Stimulated activated naive CD4-positive, alpha-beta T cell (primary cell): ENCODE measurements around the gene BPI.
"Not testable (repeated sequence)": the region's sequence is repeated elsewhere in the genome, so short reads cannot be mapped to it uniquely, and the experiment has no call there.

Experiments
- DNase-seq, 6 experiments: peaks; one replicate each; lab custom pipeline; 2025; lab: John Stamatoyannopoulos, UW

The BPI gene

DNA sequence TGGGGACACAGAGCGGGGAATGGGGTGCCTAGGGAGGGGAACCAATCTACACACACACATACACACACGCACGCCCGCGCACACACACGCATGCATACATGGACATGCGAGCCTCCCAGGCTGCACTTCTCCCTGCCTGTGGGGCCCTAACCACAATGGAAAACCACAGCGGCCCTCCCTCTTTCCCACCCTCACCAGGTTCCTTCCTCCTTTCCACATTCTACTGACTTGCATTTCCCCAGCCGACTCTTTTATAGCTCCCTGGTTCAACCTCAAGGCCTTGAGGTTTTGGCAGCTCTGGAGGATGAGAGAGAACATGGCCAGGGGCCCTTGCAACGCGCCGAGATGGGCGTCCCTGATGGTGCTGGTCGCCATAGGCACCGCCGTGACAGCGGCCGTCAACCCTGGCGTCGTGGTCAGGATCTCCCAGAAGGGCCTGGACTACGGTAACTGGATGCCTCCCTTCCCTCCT is at the start of gene BPI:
BPI (plus strand) TSS at position 249 of the 472 bp plus-strand sequence; CDS start at position 317, 68 bp downstream.
- DNase-seq = no peak

DNA sequence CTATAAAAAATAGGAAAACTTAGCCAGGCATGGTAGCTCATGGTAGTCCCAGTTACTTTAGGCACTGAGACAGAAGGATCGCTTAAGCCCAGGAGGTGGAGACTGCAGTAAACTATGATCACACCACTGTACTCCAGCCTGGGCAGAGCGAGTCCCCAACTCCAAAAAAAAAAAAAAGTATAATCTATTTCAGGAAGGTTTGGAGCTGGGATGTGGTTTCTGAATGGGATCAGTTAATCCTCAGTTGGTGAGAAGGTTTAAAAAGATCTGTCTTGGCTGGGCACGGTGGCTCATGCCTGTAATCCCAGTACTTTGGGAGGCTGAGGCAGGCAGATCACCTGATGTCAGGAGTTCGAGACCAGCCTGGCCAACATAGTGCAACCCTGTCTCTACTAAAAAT is 49.3 kb upstream of the BPI start:
- DNase-seq = not testable (repeated sequence)

- DNase-seq = no peak
Measured at GRCh38 chr20:38255393-38255792, 48.6 kb upstream of the BPI start.

- no peak for DNase-seq
Measured at GRCh38 chr20:38256021-38256420, 47.9 kb upstream of the BPI start.

GRCh38 chr20:38256966-38257365 is 47.0 kb upstream of the BPI start:
- DNase-seq = no peak

DNA sequence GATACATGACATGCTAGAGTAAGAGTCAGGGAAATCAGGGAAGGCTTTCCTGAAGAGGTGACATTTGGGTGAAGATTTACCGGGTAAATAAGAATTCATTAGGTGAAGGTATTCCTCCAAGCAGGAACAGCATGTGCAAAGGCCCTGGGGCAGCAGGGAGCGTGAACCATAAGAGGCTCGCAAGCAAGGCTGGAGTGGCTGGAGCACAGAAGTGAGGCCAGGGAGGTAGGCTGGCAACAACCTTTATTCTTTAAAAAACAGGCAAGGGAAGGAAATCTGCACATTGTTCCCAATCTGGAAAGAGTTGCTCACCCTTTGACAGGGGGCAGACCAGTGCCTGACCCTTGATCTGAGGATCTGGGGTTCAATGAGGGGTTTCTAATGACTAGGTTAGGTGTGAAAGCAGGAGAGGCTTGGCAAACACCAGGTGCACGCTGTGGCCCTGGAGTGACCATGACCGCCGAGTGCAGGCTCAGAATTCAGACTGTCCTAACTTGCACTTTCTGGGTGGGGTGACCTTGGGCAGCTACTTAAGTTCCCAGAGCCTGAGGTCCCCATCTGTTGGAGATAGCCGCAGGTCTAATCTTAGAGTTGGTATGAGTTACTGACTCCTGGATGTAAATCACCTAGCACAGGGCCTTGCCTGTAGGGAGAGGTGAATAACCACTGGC is 45.3 kb upstream of the BPI start:
- no peak for DNase-seq

- DNase-seq = no peak
Measured at GRCh38 chr20:38260025-38260377, 44.0 kb upstream of the BPI start.

DNA sequence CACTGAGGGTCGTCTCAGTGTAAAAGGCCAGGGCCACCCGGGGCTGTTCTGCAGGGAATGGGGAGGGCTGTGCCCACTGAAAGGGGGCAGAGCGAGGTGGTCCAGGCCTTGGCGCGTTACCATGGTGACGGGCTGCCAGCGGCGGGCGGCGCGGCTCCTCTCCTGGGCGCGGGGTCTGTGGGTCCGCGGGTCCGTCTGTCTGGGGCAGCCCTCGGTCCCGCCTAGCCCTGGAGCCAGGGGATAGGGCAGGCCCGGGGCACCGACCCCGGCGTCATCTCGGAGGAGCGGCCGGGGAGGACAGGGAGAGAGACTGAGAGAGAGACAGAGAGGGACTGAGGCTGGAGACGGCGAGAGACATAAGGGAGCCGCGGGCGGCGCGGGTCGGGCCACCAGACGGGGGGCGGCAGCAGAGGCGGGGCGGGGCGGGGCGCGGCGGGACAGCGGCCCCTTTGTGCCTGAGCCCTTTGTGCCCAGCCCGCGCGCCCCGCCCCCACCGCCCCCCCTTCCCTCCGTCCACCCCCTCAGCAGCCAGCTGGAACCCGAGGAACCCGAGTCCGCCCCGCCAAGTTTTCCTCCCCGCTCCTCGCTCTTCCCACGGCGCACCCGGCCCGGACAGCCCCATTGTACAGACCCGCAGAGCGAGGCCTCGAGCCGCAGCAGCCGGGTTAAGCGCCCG is 43.4 kb upstream of the BPI start, which contains the start of gene KIAA1755:
KIAA1755 (minus strand) TSS at position 358 of the 676 bp plus-strand sequence; CDS start at position 123, 235 bp downstream.
- no peak for DNase-seq

DNA sequence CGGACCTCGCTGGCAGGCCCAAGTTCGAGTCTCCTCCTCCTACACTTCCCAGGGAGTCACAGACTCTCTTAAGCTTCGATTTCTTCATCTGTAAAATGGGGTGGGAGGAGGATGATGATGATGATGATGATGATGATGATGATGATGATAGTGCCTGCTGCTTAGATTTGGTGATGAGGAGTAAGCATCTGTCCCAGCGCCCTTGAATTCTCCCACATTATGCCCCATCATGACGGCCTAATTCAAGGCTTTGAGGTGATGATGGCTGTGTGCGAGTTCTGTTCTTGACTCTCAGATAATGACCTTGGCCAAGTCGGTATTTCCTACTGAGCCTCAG is 42.9 kb upstream of the BPI start:
- no peak for DNase-seq

- no peak for DNase-seq
Measured at GRCh38 chr20:38262931-38263330, 41.0 kb upstream of the BPI start.

- DNase-seq = no peak
Measured at GRCh38 chr20:38266426-38266825, 37.5 kb upstream of the BPI start.

DNA sequence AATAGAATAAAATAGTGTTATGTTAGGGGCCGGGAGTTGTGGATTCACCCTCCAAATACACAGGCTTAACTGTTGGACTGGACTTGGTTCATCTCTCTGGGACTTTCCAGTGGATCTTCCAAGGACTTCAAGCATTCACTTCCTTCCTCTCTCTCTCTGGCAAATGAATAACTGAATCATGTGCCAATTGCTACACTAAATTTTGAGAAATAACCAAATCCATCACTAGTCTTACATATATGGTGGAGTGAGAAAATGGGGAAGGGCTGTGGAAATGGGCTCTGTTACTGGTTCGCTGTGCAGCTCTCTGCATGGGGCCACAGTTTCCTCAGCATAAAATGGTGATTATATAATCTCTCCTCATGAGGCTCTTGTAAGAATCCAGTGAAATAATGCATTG is 36.7 kb upstream of the BPI start:
- DNase-seq = no peak

- DNase-seq = no peak
Measured at GRCh38 chr20:38267901-38268514, 35.9 kb upstream of the BPI start.

DNA sequence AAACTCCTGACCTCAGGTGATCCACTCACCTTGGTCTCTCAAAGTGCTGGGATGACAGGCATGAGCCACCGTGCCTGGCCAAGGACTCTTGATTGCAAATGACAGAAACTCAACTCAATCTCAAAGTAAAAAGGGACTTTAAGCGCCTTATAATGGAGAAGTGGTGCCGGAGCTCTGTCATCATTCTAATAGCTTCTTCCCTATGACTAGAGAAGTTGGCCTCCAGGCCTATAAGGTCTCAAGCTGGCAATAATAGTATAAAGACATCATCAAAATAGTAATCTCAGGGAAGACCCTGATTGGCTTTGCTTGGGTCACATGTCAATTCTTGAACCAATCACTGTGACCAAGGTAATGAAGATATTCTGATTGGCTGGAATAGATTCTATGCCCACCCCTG is 34.9 kb upstream of the BPI start:
- no peak for DNase-seq

- DNase-seq = no peak
Measured at GRCh38 chr20:38269715-38270114, 34.2 kb upstream of the BPI start.

GRCh38 chr20:38270869-38271605 is 32.9 kb upstream of the BPI start:
- DNase-seq = no peak

- DNase-seq = no peak
Measured at GRCh38 chr20:38271608-38272120, 32.3 kb upstream of the BPI start.

DNA sequence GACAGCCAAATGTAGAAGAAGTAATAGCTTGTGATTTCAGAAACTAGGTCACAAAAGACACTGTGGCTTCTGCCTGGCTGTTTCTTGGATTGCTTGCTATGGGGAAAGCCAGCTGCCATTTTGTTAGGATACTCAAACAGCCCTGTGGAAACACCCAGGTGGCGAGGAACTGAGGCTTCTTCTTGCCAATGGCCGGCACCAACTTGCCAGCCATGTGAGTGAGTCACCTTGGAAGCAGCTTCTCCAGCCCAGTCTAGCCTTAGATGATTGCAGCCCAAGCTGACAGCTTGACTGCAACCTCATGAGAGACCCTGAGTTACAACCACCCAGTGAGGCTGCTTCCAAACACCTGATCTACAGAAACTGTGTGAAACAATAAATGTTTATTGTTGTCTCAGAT is 31.6 kb upstream of the BPI start:
- DNase-seq = no peak

DNA sequence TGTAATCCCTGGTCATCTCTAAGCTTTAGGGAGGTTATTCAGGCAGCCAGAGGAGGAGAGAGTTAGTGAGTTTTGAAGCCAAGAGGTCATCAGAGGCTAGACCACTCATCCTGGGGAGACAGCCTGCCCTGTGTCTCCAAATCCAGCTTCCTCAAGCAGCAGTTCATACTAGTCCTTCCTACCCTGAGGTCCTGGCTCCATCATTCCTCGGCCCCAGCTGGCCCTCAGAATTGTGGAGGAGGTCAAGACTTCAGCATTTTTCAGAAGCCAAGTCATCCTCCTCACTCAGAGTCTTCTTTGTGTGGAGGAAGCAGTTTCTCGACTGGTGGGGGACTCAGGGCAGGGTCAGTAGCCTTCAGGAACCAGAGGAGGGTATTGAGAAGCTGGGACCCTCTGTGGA is 31.0 kb upstream of the BPI start:
- DNase-seq = no peak

- no peak for DNase-seq
Measured at GRCh38 chr20:38275815-38276550, 28.0 kb upstream of the BPI start.

DNA sequence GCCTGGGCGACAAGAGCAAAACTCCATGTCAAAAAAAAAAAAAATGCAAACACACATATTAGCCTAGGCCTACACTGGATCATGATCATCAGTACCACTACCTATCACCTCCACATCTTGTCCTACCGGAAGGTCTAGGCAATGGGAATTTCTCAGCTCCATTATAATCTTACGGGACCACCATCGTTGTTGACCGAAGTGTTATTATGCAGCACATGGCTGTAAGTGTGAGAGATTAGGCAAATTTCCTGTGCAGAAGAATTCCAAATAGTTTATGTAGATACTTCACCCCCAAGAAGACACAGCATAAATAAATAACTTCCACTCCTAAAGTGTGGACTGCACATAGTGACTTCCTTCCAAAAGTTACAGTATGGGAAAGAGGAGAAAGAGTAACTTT is 26.7 kb upstream of the BPI start:
- DNase-seq = no peak

DNA sequence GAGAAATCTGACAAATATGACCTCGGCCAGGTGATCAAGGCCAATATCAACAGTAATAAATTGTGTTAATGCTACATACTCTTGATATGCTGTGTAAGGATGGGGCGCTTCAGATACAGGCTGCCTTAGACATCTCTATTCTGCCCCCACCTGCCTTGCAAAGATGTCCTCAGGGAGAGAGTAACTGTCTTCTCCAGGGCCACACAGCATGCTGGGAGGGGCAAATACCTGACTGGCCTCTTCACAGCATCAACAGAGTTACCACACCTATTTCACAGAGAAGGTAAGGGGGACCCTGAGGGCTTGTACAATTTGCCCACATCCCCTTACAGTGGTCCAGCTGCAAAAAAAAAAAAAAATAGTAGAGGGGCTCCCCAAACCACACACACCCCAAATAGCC is 26.3 kb upstream of the BPI start:
- DNase-seq = no peak
